ENCODE measurements around the gene IGSF9.

DNA sequence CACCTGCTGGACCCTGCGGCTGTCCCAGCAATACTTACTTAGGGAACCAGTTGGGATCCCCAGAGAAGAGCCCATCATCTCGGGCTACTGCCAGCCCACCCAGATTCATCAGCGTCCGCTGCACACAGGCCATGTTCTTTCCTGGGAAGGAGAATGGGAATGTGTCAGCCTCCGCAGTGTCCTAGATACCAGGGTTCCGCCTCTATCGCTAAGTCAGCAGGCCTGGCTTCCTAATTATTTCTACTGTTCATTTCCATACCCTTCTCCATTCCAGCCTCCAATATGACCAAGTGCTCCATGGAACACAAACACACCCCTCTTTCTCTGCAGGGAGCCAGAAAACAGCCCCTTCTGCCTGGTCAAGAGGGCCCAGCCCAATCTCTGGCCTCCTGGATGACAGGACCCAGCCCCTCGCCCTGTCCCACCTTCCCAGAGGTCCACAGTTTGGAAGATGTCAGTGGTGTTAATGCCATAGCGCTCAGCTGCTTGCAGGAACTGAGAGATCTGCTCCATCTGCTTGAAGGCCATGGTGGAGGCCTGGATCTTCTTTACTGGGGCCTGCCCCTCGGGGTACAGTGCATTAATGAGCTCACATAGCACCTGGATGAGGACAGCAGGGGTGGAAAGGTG is 26.1 kb downstream of the IGSF9 start:
- TF ChIP-seq, protein P1, sequence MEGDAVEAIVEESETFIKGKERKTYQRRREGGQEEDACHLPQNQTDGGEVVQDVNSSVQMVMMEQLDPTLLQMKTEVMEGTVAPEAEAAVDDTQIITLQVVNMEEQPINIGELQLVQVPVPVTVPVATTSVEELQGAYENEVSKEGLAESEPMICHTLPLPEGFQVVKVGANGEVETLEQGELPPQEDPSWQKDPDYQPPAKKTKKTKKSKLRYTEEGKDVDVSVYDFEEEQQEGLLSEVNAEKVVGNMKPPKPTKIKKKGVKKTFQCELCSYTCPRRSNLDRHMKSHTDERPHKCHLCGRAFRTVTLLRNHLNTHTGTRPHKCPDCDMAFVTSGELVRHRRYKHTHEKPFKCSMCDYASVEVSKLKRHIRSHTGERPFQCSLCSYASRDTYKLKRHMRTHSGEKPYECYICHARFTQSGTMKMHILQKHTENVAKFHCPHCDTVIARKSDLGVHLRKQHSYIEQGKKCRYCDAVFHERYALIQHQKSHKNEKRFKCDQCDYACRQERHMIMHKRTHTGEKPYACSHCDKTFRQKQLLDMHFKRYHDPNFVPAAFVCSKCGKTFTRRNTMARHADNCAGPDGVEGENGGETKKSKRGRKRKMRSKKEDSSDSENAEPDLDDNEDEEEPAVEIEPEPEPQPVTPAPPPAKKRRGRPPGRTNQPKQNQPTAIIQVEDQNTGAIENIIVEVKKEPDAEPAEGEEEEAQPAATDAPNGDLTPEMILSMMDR (IDR thresholded peaks at IDR 0.05; ENCODE audit: low read depth, low read length) = no peak
- TF ChIP-seq POLR2A (IDR thresholded peaks at IDR 0.05; ENCODE audit: extremely low read depth, insufficient read length) = no peak
- TF ChIP-seq, protein P2, sequence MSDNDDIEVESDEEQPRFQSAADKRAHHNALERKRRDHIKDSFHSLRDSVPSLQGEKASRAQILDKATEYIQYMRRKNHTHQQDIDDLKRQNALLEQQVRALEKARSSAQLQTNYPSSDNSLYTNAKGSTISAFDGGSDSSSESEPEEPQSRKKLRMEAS (IDR thresholded peaks at IDR 0.05; ENCODE audit: low read depth, low read length) = no peak
- TF ChIP-seq MYC (IDR thresholded peaks at IDR 0.05; ENCODE audit: low read depth, low read length) = no peak
